IMR-90 (cell line): Measurements from ENCODE around the gene HTR3E. TPM values are rescaled to one million over a fixed set of nuclear protein-coding genes. Genes with fewer than 3 reads are reported as not detected.

ENCODE experiments used
- ATAC-seq: fragments of 200-7000 bp; cut with Tn5 transposase; 2 replicates; pipeline ENCODE4 v1.9.1; 2020; ENCODE audit warnings: low read depth, mild to moderate bottlenecking, moderate library complexity
- BruUV-seq: library from RNA; stranded (reverse); fragments of 400-500 nt; replicated peaks from 2 replicates; lab custom pipeline; 2021; lab: Mats Ljungman, UMichigan
- CTCF ChIA-PET: fragments of 300-600 bp; formaldehyde crosslinking; extraction: SDS; loops from one replicate; lab custom pipeline; 2021; ENCODE audit warnings: antibody characterized with exemption; lab: Yijun Ruan, JAX
- POLR2A ChIA-PET: fragments of 300-600 bp; sonication (Branson Sonifier 250); formaldehyde crosslinking; loops from one replicate; lab custom pipeline; 2022; ENCODE audit warnings: antibody characterized with exemption; ENCODE audit not compliant: unreplicated experiment; lab: Charles Lee
- DNase-seq: peaks from one replicate; pipeline ENCODE4 v3.0.0; 2013
- H2AFZ ChIP-seq: replicated peaks from 2 replicates; pipeline ENCODE3; 2013; ENCODE audit warnings: low read length, mild to moderate bottlenecking; ENCODE audit not compliant: poor library complexity
- H2AK5ac ChIP-seq: 2 replicates; pipeline ENCODE4 v1.6.1; 2013; ENCODE audit warnings: low read depth, low read length, inconsistent platforms
- H2AK9ac ChIP-seq: replicated peaks from 2 replicates; pipeline ENCODE3; 2013; ENCODE audit warnings: mild to moderate bottlenecking, low read depth, low read length, moderate library complexity; ENCODE audit not compliant: poor library complexity
- H2BK120ac ChIP-seq: 2 replicates; pipeline ENCODE4 v1.6.1; 2013; ENCODE audit warnings: low read depth, low read length, inconsistent platforms
- H2BK15ac ChIP-seq: 3 replicates; pipeline ENCODE4 v1.6.1; 2013; ENCODE audit warnings: low read depth, low read length, inconsistent platforms
- H2BK20ac ChIP-seq: 2 replicates; pipeline ENCODE4 v1.6.1; 2013; ENCODE audit warnings: low read depth, mild to moderate bottlenecking, inconsistent platforms, low read length, moderate library complexity
- H2BK5ac ChIP-seq: 2 replicates; pipeline ENCODE4 v1.6.1; 2013; ENCODE audit warnings: mild to moderate bottlenecking, low read depth, low read length, inconsistent platforms; ENCODE audit not compliant: poor library complexity, severe bottlenecking
- H3K14ac ChIP-seq: replicated peaks from 2 replicates; pipeline ENCODE4 v1.6.1; 2013; ENCODE audit warnings: low read depth, low read length, inconsistent platforms
- H3K18ac ChIP-seq: 2 replicates; pipeline ENCODE4 v1.6.1; 2013; ENCODE audit warnings: low read depth, low read length, control low read depth
- H3K23ac ChIP-seq: 2 replicates; pipeline ENCODE4 v1.6.1; 2013; ENCODE audit warnings: low read depth, low read length, inconsistent platforms
- H3K27ac ChIP-seq: 2 replicates; pipeline ENCODE4 v1.5.1; 2013; ENCODE audit warnings: mild to moderate bottlenecking, control low read depth, low read length; ENCODE audit not compliant: insufficient read depth
- H3K27me3 ChIP-seq: 2 replicates; pipeline ENCODE4 v1.6.1; 2013; ENCODE audit warnings: low read length; ENCODE audit not compliant: control insufficient read depth, insufficient read depth
- H3K36me3 ChIP-seq: 2 replicates; pipeline ENCODE4 v1.6.1; 2013; ENCODE audit warnings: low read length, mixed read lengths; ENCODE audit not compliant: control insufficient read depth, insufficient read depth
- H3K4ac ChIP-seq: 2 replicates; pipeline ENCODE4 v1.6.1; 2013; ENCODE audit warnings: low read depth, low read length, inconsistent platforms
- H3K4me1 ChIP-seq: 2 replicates; pipeline ENCODE4 v1.6.1; 2013; ENCODE audit warnings: low read length, mixed read lengths; ENCODE audit not compliant: control insufficient read depth, insufficient read depth
- H3K4me2 ChIP-seq: 2 replicates; pipeline ENCODE4 v1.6.1; 2013; ENCODE audit warnings: low read depth, mild to moderate bottlenecking, control low read depth, low read length, moderate library complexity
- H3K4me3 ChIP-seq: 2 replicates; pipeline ENCODE4 v1.5.1; 2013; ENCODE audit warnings: low read depth, mild to moderate bottlenecking, control low read depth, low read length, moderate library complexity; ENCODE audit not compliant: insufficient read depth
- H3K56ac ChIP-seq: 2 replicates; pipeline ENCODE4 v1.6.1; 2013; ENCODE audit warnings: low read length, inconsistent platforms; ENCODE audit not compliant: insufficient read depth; ENCODE audit errors: extremely low read depth
- H3K79me1 ChIP-seq, 2 experiments: 2 replicates each; pipeline ENCODE4 v1.6.1; 2013; ENCODE audit warnings: low read length in 2 of 2, inconsistent platforms in 1 of 2, low read depth in 1 of 2
- H3K9ac ChIP-seq: 2 replicates; pipeline ENCODE4 v1.6.1; 2013; ENCODE audit warnings: low read depth, low read length, control low read depth
- H3K9me1 ChIP-seq: 2 replicates; pipeline ENCODE4 v1.6.1; 2013; ENCODE audit warnings: low read length, inconsistent platforms; ENCODE audit not compliant: insufficient read depth
- H3K9me3 ChIP-seq: 2 replicates; pipeline ENCODE4 v1.6.1; 2013; ENCODE audit warnings: low read length; ENCODE audit not compliant: control insufficient read depth, insufficient read depth
- H4K20me1 ChIP-seq: 2 replicates; pipeline ENCODE4 v1.6.1; 2013; ENCODE audit warnings: low read length, inconsistent platforms; ENCODE audit not compliant: insufficient read depth
- H4K5ac ChIP-seq: 2 replicates; pipeline ENCODE4 v1.6.1; 2013; ENCODE audit warnings: mild to moderate bottlenecking, low read depth, low read length, control low read depth
- H4K8ac ChIP-seq, 2 experiments: 2 replicates each; pipeline ENCODE4 v1.6.1; 2013; ENCODE audit warnings: low read depth in 2 of 2, low read length in 2 of 2, control low read depth in 1 of 2, inconsistent platforms in 1 of 2
- H4K91ac ChIP-seq: 2 replicates; pipeline ENCODE4 v1.6.1; 2013; ENCODE audit warnings: low read depth, low read length, inconsistent platforms; ENCODE audit not compliant: insufficient read depth
- BHLHE40 ChIP-seq: fragments of 150-350 bp; IDR thresholded peaks from 2 replicates; pipeline ENCODE4 v1.6.1; 2016; ENCODE audit warnings: mild to moderate bottlenecking, low read depth, low read length
- CEBPB ChIP-seq: IDR thresholded peaks from 2 replicates; pipeline ENCODE4 v1.6.1; 2012; ENCODE audit warnings: low read depth, low read length, improper control_type of control experiment
- ELK1 ChIP-seq: fragments of 150-350 bp; IDR thresholded peaks from 2 replicates; pipeline ENCODE4 v1.6.1; 2016; ENCODE audit warnings: low read depth, mild to moderate bottlenecking, low read length, moderate library complexity, borderline replicate concordance
- MAZ ChIP-seq: IDR thresholded peaks from 2 replicates; pipeline ENCODE4 v1.6.1; 2012; ENCODE audit warnings: low read depth, mild to moderate bottlenecking, low read length, improper control_type of control experiment, moderate library complexity, borderline replicate concordance
- MXI1 ChIP-seq: IDR thresholded peaks from 2 replicates; pipeline ENCODE4 v1.6.1; 2012; ENCODE audit warnings: low read depth, mild to moderate bottlenecking, low read length, moderate library complexity, borderline replicate concordance
- NFE2L2 ChIP-seq: fragments of 150-350 bp; IDR thresholded peaks from 2 replicates; pipeline ENCODE4 v1.6.1; 2016; ENCODE audit warnings: low read depth, mild to moderate bottlenecking, low read length
- RCOR1 ChIP-seq: IDR thresholded peaks from 2 replicates; pipeline ENCODE4 v1.6.1; 2012; ENCODE audit warnings: mild to moderate bottlenecking, low read length, improper control_type of control experiment; ENCODE audit not compliant: insufficient replicate concordance
- SMC3 ChIP-seq: fragments of 150-350 bp; IDR thresholded peaks from 2 replicates; pipeline ENCODE4 v1.6.1; 2016; ENCODE audit warnings: low read depth, mild to moderate bottlenecking, antibody characterized with exemption, low read length, moderate library complexity
- USF2 ChIP-seq: fragments of 150-350 bp; IDR thresholded peaks from 2 replicates; pipeline ENCODE4 v1.6.1; 2017; ENCODE audit warnings: mild to moderate bottlenecking, antibody characterized with exemption, low read length, low read depth
- WGBS, 2 experiments: methylation state at CpG; one replicate each; pipeline versions ENCODE4 v1.1.5 to v1.1.7; 2013; ENCODE audit warnings: missing lambda C conversion rate in 2 of 2; ENCODE audit not compliant: insufficient read length in 1 of 2; ENCODE audit errors: extremely low coverage in 2 of 2; 5-methylcytosine and 5-hydroxymethylcytosine counted together
- dilution Hi-C: fragments of 300-500 bp; cut with HindIII; formaldehyde crosslinking; loops from one replicate; pipeline ENCODE4 v1.14.3; 2018; ENCODE audit warnings: low sequenced_read_pairs; ENCODE audit not compliant: unreplicated experiment
- in situ Hi-C: fragments of 300-500 bp; cut with MboI; formaldehyde crosslinking; loops from 3 replicates; pipeline ENCODE4 v1.14.3; 2019; ENCODE audit warnings: low sequenced_read_pairs, inconsistent platforms, mixed read lengths
- intact Hi-C: fragments of 100-400 bp; cut with micrococcal nuclease; formaldehyde crosslinking; loops from 2 replicates; pipeline ENCODE4 v1.10.0; 2022
- polyA plus RNA-seq, 3 experiments: library from polyadenylated mRNA; depleted of rRNA; stranded (reverse); fragments of >200 nt; gene quantifications; 2 replicates each; pipeline ENCODE4 v1.2.3, GENCODE V29; 2012; ENCODE audit warnings: low replicate concordance in 1 of 3
- total RNA-seq: library from RNA; depleted of rRNA; stranded (reverse); fragments of >200 nt; gene quantifications from 2 replicates; pipeline ENCODE4 v1.2.3, GENCODE V29; 2012

The HTR3E gene
- total and polyA plus RNA-seq, 2 of the 4 experiments (the other 2 are of a cell fraction), result not detected

DNA sequence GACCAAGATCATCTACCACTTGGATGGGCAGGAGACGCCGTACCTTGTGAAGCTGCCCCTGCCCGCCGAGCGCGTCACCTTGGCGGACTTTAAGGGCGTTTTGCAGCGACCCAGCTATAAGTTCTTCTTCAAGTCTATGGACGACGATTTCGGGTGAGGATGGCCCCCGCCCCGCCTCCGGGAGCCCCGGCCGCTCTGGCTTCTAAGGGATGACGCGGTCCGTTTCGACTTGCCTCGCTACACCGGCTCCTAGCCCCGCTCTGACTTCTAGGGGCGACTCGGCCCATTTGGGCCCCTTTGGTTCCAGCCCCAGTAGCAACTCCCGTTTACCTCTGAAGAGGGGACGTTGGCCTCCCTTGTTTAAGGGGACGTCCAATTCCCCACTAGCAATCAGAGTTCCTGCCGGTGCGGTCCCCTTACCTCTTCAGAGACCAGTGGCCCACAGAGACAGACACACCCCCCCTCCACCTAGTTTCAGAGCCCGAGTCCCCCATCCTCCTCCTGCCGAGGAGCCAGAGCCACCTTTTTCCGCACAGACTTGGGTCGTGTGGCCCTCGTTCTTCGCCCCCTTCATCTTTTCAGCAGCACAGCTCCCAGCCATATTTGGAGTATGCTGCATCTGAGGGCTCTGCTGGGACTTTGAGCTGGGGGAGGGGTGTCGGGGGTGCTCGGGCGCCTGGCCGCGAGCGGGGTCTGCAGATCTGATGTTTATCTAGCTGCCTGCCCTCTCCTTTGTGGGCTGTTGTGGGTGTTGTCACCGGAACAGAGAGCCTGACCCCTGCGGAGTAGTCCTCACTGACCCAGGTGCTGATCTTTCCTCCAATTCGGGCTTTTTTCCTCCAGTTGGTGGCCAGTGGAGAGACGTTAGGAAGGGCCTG is 59.0 kb downstream of the HTR3E start (continued):
- TF ChIP-seq SMC3, result no peak

DNA sequence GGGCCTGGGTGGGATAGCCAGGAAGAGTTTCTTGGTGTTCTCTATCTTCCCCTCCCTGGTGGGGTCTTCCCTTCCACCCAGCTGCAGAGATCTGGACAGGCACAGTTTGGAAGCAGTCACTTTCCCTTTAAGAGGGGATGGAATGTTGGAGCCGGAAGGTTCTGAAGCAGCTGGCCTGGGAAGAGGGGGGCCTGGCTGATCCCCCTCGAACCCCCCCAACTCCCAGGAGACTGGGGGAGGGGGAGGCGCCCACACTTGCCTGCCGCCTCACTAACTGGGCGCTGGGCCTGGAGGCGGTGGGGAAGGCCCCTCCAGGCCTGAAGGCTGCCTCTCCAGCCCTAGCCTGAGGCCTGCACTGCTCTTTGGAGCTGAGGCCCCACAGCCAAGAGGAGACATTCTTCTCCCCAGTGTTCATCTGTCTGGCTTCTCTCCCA is 59.7 kb downstream of the HTR3E start:
- peak overlapping the region; percentile 96 for H3K27ac ChIP-seq
- H2AK9ac ChIP-seq, result peak overlapping the region; percentile 97
- H3K9me3 ChIP-seq, result no peaks in the 10 kb centered on the region
- peak overlapping the region; percentile 92 for H3K56ac ChIP-seq
- H4K8ac ChIP-seq, result peak overlapping the region; percentile 90 to 93; a peak in 3 of 4 replicates
- dilution Hi-C loops (no loop called here), intact Hi-C loops (no loop called here), in situ Hi-C loops (no loop called here)
- peak; percentile 60 for DNase-seq
- H2BK15ac ChIP-seq, result peak overlapping the region; percentile 86; the same call in 1 of the 3 replicates
- H4K91ac ChIP-seq, result peak overlapping the region; percentile 94
- H3K23ac ChIP-seq, result peak overlapping the region; percentile 97
- peak overlapping the region; percentile 76 for H2BK120ac ChIP-seq
- peak; percentile 59 for ATAC-seq
- peak overlapping the region; percentile 92 for H3K18ac ChIP-seq
- ChIA-PET POLR2A (no interaction called here), CTCF (no interaction called here)
- peak overlapping the region; percentile 94 for H2AK5ac ChIP-seq
- H4K20me1 ChIP-seq, result peaks cover 53% of the 10 kb centered on the region
- peak overlapping the region; percentile 96 for H3K4me2 ChIP-seq
- H3K9ac ChIP-seq, result peak overlapping the region; percentile 98
- H3K36me3 ChIP-seq, result peaks cover 4% of the 10 kb centered on the region; the same call in 1 of the 2 replicates
- peak overlapping the region; percentile 99 for H3K4me3 ChIP-seq
- H3K9me1 ChIP-seq, result peaks cover 16% of the 10 kb centered on the region; the same call in 1 of the 2 replicates
- peak overlapping the region; percentile 94 for H2BK5ac ChIP-seq
- peaks cover 9 to 63% of the 10 kb centered on the region in 2 experiments; a peak in 3 of 4 replicates for H3K79me1 ChIP-seq
- BruUV-seq, result no TSS peak
- H3K4ac ChIP-seq, result peak overlapping the region; percentile 96
- H3K4me1 ChIP-seq, result peaks cover 16% of the 10 kb centered on the region
- peak overlapping the region; percentile 97 for H3K14ac ChIP-seq
- no CpG with 5 or more reads among the region's 6 CpGs for WGBS, 2 experiments
- peak overlapping the region; percentile 40; the same call in 1 of the 2 replicates for H2BK20ac ChIP-seq
- H2AFZ ChIP-seq, result peak overlapping the region; percentile 96
- TF ChIP-seq CEBPB (no peak), ELK1 (no peak), RCOR1 (no peak), USF2 (no peak), SMC3 (no peak), BHLHE40 (no peak), NFE2L2 (no peak), MAZ (peak; percentile 45; the same call in 1 of the 2 replicates), MXI1 (no peak)
- H4K5ac ChIP-seq, result peak overlapping the region; percentile 84
- no peaks in the 10 kb centered on the region for H3K27me3 ChIP-seq
